Activated CD4-positive, alpha-beta T cell treated with anti-CD3 and anti-CD28 coated beads for 1 hour (primary cell): Measurements from ENCODE around the gene HOXB5.

Experiments used
- DNase-seq: peaks from one replicate; pipeline ENCODE4 v3.0.0-alpha.2; 2020

Gene HOXB5

DNA sequence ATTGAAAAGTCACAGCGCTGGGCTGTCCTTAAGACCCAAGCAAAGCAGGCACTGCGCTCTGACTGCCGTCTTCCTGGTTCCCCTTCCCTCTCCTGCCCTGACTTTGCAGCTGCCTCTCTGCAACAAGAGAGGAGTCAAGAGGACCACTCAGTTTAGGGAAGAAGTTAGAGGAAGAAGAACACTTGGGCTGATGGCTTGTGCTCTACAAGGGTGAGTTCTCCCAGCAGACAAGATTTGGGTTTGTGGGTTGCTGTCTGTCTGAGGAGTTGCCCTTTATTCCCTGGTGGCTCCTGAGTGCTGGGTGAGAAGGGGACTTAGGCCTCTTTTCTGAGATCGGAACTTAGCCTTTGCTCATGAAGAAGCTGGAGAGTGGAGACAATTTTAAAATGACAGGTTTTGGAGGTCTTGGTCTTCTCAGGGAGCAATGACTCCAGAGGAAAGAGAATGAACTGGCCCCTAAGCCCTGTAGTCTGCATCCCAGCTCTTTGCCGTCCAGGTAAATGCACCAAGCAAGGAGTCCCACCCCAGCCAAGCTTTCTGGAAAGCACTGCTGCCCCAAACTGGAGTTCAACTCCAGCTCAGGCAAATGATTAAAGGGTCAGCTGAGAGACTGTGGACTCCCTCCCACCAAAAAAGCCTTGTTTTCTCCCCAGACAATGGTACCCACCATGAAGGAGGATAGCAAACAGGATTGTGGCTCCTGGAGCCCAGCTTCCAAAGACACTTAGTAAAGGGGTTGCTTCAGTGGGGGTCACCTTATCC, 35.3 kb upstream of the HOXB5 start:
- no peak for DNase-seq

DNA sequence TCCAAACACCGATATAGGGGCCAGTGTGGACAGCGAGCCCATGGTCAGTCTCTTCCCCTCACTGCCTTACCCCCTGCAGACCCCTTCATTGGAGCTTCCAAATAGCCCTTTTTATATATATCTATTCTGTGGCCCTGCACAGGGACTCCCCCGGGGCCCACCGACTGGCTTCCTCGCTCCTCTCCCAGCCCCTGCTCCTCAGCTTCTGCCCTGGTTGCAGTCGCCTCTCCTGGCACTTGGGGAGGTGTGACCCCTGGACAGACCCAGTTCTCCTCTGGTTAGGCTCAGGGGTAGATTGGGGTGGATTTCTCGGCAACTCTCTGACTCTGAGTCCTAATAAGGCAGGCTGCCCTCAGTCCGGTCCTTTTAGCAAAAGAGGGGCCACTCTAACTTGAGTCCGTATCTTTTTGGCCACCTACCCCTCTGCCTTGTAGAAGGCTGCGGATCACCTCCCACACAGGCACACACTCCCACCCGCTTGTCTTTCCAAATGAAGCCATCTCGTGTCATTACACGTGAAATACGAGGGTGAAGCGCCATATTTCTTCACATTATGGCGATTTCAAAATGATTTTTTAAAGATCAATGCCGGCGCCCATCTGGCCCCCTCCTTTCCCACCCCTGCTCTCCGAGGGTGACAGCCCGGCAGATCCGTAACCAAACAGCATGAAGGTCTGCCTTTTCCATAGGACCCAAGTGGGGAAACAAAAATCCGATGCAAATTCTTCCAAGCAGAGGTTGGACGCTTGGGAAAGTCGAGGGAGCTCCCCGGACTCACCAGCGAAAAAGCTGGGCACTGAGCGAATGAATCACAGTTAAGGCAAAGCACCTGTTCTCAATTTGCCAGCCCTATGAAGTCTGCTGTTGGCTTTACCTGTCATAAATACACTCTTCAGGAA, 34.3 kb upstream of the HOXB5 start:
- no peak for DNase-seq

DNA sequence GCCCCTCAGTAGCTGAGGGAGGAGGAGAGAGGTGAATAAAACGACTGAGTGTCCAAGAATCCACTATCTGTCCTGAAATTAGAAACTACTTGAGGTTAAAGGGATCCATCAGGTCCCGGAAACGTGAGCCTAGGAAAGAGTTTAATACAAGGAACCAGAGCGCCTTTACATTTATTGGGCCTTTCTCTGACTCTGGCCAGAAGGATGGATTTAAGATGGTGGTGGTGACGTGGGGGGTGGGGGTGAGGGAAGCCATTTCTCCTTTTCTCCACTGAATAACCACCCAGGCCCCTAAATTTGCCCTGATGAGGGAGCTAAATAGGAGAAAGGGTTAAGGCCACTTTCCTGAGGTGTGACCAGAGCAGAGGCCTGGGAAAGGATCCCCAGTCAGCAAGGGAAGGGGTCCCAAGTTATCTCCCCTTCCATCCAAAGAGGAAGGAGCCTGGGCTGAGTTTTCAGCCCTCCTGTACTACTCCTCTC, 33.6 kb upstream of the HOXB5 start:
- DNase-seq, result no peak

DNA sequence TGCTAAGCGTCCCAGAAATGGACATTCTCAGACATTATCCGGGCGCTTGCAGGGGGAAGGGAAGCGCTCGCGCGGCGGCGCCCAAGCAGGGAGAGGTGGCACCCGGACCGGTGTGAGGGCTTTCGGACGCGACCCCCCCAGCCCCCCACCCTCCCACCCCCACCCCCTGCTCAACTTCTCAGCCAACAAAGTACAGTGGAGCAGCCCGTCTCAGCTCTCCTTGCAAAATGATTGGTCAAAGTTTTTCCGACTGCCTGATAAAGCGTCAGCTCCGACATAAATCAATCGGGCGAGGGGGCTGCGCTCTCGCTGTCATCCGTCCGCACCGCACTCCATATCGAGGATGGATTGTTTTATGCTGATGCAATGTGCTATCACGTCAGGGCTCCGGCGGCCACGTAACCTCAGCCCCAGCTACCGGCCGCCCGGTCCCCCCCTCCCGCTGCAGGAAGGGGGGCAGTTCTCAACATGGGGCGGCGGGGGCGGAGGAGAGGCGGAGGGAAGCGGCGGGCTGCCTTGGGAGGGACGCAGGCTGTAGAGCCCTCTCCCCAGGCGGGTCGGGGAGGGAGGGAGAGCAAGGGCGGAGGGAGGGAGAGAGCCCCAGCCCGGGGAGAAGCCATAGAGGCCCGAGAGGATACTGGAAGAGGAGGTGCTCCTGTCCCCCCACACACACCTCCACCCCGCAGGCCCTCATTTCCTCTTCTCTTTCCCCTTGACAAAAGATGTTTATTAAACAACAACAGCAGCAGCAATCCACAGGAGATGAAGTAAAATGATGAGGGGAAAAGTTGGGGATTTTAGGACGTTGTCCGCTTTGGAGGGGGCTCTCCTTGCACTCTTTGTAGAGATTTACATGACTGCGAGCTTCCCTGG, 32.9 kb upstream of the HOXB5 start, which contains the start of gene HOXB9:
TSS of gene HOXB9 (minus strand) at position 114 of the 873 bp plus-strand sequence. CDS start at position 25, 89 bp downstream.
- no peak for DNase-seq

DNA sequence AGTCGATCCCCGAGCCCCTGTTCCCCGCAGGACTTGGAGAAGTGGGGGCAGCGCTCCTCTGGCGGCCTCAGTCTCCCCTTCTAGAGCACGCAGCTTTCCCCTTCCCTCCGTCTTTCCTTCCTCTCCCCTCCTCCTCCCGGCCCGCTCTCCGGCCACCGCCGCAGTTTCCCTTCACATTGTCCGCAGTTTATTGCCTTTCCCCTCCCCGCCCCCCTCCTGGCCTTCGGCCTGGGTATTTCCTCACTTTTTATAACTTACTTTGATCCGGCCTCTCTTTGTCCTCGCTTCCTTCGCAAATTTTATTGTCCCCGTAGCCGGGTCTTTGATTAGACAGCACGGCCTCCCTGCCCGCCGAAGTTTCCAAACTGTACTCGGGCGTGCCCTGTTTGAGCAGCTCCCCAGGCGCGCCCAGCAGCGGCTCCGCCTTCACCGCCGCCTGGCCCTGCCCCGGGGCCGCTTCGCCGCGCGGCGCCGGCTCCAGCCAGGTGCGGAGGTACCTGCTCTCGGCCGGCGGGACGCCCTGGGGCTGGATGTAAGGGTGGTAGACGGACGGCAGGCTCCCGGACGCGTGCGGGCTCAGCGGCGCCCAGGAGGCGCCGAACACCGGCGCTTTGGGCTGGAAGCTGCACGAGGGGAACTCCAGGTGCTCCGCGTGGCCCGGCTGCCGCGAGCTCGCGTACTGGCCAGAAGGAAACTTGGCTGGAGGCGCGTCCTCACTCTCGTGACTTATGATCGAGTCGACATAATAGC, 32.1 kb upstream of the HOXB5 start:
- DNase-seq, result no peak

DNA sequence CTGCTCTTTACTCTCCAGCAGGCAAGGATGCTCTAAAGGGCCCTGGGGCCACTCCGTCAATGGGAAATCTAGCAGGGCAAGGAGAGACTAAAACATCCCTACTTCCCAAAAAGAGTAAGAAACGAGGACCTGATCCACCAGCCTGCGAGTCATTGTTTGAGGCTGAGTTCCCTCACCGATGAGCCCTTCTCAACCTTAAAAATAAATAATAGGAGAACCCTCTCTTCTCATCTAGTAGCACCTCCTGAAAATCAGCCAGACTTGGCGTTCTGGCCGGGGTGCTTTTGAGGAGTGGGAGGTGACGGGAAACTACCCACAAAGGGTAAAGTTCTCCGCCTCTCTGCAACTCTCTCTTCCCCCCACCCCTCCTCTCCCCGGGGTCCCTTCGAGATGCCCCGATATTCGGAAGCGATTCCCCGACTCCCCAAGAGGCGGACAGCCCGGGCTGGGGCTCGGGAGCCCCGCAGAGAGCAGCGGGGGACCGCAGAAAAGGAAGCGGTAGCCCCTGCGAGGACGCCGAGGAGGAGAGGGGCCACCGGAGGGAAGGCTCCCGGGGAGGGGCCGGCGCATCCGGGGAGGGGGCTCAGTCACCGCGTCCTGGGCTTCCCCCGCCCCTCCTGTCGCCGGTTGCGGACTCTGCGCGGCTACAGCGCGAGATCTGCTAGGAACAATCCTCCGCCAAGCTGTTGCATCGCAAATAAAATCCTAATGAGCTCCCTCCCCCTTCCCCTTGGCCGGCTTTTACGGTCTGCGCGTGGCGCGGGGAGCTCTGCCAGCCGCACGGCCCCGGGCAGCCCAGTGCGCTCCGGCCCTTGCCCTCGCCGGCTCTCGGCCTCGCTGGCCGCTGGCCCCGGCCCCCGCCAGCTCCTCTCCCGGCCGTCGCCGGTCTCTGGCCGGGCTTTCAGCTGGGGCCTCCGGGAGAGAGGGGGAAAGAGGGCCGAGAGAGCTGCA, 31.2 kb upstream of the HOXB5 start:
- no peak for DNase-seq

DNA sequence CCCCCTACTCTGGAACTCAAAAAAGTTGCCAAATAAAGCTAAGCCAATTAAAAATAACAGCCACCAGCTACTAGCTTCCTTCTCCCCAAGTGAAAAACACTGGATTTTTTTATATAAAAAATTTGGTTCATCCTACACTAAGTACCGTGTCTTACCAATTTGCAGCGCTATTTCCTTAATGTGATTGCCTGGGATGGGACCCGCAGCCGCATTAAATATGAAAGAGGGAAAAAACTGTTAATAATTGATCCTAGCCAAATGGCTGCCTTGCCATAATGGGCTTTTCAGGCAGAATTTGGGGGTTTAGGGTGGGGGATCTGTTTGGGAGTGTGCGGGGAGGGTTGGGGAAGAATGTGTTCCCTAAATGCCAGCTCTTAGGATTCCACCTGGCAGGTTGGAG, 30.5 kb upstream of the HOXB5 start:
- DNase-seq, result no peak

DNA sequence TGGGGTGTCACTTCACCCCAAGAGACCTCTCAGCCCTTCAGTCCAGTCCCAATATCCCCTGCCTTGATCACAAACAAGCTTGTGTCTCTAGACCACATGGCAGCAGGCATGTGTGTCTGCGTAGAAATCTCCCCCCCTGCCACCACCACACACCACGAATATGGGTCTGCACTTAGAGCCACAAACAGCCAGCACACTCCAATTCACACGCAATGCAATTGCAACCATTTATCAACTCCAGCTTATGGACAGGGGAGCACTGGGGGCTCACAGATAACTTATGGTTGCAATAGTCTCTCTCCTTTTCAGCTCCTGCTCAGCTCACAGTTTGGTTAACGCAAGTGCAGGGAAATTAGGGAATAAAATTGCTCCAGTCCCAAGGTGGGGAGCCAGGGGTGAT, 30.0 kb upstream of the HOXB5 start:
- DNase-seq, result no peak

DNA sequence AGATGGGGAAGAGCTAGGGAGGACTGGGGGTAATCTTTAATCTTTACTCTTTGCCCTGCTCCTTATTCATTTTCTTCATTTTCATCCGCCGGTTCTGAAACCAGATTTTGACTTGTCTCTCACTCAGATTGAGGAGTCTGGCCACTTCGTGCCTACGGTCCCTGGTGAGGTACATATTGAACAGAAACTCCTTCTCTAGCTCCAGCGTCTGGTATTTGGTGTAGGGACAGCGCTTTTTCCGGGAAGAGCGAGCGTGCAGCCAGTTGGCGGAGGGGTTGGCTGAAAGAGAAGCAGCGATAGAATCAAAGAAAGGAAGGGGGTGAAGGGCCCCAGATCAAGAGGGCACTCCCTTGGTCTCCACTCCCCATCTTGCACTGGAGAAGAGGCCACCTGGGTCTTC, 29.3 kb upstream of the HOXB5 start:
- no peak for DNase-seq

DNA sequence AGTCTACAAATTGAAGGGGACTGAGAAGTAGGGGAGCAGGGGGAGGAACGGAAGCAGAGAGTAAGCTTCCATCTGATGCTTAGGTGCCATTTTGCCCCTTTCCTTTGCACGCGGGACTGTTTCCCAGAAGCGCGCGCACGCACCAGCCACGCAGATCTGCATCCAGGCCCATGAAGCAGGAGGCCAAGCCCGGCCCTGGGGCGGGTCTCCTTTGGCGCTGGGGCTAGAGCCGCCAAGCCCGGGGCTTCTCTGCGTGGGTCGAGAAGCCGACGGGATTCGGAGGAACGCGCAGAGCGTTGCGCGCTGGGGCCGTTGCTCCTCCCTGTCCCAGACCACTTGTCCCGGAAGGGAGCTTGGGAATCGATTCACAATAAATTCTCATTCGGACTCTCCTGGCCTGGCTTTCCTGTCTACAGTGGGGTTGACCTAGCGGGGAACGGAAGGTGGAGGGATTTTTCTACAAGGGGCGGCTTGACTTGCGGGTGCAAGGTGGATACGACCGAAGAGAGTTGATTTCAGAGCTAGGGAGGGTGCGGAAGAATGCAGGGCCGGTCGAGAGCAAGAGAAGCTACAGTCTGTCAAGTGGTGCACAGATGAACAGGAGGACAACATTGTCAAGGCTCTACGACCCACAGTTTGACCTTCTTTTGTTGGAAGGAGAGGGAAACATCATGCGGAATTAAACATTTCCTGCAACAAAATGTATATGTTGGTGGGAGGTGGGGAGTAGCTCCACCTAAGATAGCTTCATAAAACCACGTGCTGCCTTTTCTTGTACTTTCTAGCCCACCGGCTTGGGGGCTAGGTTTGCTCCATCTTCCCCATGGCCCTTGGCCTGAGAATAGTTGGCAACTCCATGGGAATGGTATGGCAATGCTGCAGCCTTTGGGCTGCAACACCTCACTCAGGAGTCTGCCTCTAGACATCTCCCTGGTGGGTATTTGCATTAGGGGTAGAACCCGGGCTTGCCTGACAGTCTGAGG, 28.1 kb upstream of the HOXB5 start:
- no peak for DNase-seq

DNA sequence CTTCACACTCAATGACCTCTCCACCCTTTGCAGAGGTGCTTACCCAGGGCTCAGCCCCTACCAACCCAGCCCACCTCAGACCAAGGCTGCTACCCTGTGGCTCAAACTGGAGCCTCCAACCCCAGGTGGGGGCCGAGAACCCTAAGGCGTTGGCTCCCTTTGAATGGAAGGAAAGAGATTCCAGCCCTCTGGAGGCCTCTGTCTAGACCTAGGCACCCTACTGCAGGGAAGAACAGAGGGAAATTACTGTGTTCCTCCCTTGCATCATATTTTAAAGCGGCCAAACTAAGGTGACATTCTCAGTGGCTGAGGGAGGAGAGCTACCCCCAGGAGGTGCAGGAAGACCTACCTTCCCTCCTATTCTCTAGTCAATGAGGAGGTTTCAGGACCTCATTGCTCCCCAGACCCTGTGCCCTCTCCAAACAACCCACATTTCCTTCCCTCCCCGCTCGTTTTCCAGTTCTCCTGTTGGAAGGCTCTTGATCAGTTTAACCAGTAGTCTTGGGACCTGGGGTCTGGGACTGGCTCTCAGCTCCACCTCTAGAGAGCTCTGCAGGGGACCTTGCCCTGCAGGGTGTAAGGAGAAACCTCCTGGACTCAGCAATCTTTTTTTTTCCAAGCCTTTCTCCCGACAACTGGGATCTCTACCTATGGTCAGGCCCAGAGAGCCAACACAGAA, 27.0 kb upstream of the HOXB5 start:
- DNase-seq, result no peak

DNA sequence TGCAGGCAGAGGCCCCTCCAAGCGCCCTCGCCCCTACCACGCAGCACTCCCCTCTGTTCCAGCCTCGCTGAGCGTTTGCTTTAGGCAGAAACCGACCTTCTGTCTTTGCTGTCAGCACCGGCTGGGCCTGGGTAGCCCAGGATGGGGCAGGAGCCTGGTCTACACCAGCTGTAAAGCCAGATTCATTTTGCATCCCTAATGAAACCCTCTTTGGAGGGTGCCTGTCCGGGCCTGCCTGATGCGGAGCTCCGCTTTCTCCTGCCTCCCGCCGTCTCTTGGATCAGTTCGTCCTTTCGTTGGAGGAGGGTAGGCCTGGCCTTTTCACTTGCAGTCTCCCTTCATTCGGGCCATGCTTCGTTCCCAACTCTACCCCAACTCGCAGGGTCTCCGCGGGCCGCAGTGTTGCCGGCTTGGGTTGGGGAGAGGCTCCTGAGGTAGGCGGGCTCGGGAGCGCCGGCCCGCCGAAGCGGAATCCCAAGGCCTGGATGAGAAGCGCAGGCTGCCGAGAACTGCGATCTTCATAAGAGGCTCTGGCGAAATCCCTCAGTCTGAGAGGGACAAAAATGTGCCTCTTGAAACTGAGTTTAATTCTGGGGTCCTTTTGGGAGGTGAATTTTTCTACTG, 26.4 kb upstream of the HOXB5 start:
- DNase-seq, result no peak

DNA sequence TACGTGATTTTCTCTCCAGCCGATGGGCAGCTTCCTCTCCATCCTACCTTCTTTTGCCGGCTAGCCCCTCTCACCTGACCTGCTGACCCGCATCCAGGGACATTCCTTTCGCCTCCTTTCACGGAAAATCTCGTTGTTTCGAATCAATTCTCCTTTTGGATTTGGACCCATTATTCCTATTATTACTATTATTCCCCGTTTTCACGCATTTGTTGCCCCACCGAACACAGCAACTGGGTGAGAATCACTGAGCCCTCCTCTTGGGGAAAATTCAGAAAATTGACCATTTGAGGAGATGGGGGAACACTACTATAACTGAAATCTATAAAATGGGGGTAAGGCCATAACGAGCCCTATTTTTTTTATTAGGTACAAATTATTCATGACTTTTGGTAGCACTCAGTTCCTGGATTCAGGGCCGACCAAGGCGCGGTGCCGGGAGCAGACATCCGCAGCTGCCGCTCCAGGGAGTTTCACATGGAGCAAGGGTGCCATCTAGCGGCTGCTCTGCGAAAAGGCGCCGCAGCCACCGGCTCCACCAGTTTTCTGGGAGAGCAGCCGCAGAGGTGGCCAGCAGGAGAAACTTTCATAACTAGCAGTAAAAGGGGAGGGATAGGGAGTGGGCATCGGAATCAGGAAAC, 24.8 kb upstream of the HOXB5 start:
- peak; percentile 78 for DNase-seq

DNA sequence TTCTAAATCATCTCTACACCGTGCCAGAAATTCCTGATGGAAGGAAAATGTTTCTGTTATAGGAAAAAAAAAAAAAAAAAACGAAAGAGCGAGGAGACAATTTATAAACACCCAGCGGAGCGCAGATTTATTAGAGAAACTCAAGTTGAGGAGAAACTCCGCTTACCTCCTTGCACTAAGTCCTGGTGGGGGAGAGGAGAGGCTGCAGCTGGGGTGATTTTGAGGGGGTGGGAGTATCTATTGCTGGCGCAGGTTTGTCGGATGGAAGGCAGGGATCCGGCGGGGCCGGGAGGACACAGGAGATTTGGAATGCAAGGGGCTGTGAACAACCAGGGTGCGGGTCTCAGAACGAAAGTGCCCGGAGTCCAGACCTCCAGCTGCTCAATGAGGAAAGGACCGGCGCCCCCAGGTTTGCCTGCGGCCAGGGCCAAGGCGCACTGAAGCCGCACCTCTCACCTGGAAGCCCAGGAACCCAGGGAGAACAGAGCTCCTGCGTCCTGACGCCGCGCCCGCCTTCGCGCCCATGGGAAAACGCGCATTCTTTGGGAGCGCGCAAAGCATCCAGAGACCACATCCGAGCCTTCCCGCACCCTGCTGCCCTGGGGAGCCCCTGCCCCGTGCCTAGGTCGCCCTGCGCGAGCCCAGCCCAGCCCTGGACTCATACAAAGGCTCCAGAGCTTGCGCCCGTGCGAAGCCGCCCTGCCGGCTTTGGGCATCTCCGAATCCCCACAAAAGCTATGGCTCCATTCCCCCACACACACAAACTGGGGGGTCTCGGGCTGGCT, 24.1 kb upstream of the HOXB5 start:
- no peak for DNase-seq

DNA sequence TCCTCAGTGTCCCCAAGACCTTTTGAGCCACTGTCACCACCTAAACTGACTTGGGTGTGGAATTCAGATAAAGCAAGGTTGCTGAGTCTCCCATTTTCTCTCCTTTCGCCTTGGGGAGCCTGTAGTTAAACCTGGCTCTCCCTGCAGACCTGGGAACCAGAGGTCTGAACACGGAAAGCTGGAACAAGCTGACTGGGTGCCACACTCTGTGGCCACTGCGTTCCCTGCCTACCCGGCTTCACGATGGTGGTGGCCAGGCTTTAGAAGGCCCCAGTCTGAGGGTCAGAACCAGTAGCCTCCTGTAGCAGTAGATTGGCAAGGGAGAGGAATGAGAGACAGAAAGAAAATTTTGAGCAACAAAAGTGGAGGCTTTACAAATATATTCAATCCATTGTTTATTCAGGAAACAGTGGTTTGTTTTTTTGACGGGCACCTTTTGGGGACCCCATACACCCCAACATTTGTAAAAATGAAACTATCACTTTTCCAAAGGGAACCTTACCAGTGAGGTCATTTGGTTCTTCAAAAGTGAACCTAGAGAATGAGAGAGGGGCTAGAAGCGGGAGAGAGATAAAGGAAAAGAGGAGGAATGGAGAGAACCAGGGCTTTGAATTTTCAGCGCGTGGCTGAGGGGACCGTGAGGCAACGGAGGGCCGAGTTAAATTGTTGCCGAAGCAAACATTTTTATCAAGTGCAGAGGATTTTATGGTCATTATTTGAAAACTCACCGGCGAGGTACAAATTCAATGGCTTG, 23.3 kb upstream of the HOXB5 start:
- no peak for DNase-seq

DNA sequence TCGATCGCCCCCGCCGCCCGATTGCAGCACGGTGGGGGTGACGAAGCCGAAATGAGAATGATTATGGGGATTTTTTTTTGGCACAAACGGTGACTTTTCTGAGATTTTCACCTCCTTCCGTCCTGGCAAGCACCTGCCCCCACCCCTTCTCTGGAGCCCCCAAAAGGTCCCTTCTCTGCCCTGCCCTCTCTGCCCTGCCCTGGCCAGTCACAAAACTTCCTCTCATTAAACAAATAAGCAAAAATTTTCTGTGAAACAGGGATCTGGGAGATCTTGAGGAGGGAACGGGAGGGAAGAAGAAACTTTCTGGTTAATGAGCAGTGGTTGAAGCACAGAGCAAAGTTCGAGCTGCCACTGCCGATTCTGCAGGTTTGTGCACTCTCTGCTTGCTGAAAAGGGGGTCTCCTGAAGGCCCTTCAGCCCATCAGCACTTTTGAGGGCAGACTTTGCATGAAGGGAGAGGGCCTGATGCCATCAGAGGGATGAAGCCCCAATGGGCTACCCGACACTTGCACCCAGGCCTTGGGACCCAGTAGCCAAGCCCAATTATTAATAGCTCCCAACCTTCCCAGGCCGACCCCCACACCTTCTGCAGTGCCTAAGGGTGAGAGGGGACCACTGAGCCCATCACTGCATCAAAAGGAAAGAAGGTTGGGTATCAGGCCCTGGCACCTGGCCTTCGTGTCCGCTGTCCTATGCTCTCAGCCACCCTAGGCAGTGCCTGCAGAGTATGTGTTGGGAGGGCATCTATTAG, 22.6 kb upstream of the HOXB5 start:
- DNase-seq, result no peak
